ENCODE measurements around the gene GALNT2. TPM values are rescaled to one million over a fixed set of nuclear protein-coding genes. Genes with fewer than 3 reads are reported as not detected.

GALNT2 gene
- total and polyA plus RNA-seq, 12 donors = 9.7 to 35.1 (median 25.8) TPM

DNA sequence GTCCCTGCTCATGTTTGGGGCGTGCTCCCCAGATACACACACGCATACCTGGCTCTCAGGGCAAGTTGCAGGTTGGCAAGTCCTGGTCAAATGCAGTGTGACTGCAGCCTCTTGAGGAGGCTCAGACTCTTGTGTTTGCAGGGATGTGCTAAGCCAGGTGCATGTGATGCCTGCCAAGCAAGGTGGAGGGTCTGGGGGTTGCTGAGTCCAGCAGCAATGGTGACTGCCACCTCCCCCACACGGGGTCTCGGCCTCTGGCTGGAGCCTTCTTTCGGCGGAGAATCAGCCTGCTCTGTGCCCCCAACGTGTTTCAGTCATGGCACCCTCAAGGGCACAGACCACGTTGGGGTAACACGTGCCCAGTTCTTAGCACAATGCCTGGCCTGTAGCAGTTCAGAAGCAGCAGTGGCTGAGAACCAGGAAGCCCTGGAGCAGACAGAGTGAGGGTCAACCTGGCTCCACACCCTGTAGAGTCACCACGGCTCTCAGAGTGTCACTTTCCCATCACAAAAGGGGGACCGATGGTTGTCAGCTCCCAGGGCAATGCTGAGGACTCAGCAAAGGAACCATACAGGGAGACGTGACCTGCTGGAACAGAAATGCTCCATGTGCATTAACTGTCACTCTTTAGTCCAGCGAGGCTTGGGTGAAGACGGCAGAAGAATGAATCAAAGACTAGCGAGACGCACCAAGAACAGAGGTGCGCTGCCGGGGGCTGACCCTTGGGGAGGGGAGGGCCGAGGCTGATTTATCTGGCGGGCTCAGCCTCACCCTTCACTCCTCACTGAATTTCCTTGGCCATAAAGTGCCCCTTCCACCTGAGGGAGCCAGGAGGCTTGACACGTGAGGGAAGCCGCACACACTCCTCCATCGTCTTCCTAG, 250.1 kb downstream of the GALNT2 start:
- TF ChIP-seq, protein P1, sequence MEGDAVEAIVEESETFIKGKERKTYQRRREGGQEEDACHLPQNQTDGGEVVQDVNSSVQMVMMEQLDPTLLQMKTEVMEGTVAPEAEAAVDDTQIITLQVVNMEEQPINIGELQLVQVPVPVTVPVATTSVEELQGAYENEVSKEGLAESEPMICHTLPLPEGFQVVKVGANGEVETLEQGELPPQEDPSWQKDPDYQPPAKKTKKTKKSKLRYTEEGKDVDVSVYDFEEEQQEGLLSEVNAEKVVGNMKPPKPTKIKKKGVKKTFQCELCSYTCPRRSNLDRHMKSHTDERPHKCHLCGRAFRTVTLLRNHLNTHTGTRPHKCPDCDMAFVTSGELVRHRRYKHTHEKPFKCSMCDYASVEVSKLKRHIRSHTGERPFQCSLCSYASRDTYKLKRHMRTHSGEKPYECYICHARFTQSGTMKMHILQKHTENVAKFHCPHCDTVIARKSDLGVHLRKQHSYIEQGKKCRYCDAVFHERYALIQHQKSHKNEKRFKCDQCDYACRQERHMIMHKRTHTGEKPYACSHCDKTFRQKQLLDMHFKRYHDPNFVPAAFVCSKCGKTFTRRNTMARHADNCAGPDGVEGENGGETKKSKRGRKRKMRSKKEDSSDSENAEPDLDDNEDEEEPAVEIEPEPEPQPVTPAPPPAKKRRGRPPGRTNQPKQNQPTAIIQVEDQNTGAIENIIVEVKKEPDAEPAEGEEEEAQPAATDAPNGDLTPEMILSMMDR (IDR thresholded peaks at IDR 0.05) = no peak
- no peaks in the 10 kb centered on the region for H3K36me3 ChIP-seq
- DNase-seq = no peak
- no peak for ATAC-seq
- peaks cover 0 to 13% (median 5%) of the 10 kb centered on the region in 9 donors for H3K4me1 ChIP-seq
- WGBS, 2 donors = 86 to 87% methylated on average over 23 of the region's 23 CpGs
- intact Hi-C loops (cut with DNase I) = loop anchor here in 1 of 10 donors (10.0 kb wide), 1 partner anchor 1062 kb away; no protein-coding TSS in a partner anchor
- peaks cover 0 to 18% (median 5%) of the 10 kb centered on the region in 7 donors for H3K27me3 ChIP-seq
- H3K9me3 ChIP-seq = no peaks in the 10 kb centered on the region
- no peak overlapping the region for H3K4me3 ChIP-seq
- H3K27ac ChIP-seq = no peak overlapping the region

DNA sequence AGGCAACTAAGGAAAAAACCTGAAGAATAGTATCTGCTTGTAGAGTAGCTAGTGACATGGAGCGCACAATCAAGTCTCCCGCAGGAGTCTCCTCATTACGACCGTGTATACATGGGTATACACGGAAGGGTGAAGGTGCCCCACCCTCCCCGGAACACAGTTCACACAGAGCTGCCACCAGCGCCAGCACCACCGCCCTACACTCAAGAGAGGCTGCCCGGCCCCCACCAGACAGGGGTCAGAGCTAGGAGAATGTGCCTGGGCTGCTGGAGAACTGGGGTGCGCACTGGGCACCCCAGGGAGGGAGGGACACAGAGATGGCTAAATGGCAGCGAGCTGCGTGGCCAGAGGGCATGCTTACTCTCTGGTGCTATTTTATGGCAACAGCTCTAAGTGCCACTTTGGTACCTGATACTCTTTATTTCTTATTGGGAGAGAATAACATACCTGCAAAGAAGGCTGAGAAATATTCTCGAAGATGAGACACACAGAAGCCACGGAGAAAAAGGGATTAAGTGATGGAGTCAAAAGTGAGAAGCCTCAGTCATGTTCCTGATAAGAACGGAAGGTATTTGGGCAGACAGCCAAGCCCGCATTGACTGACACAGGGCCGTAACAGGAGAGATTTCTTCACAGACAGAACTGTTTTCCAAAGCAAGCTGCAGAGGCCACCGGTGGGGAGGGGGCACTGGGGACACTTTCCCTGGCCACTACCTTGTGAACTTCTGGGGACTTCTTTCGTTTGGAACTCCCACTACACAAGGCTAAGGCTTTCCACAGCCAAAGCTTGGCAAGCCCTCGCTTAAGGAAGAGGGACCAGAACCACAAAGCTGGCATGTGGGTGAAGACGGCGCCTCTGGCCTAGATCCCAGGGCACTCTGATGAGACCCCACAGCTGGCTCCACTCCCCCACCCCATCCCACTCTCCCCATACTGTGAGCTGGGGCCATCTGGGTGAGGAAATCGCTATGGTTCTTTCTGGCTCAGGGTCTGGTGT, 251.1 kb downstream of the GALNT2 start:
- Histone ChIP-seq H3K27me3 (peaks cover 0 to 16% (median 0%) of the 10 kb centered on the region in 7 donors), H3K36me3 (no peaks in the 10 kb centered on the region), H3K9me3 (no peaks in the 10 kb centered on the region), H3K4me1 (peaks cover 0 to 13% (median 6%) of the 10 kb centered on the region in 9 donors), H3K27ac (no peak overlapping the region), H3K4me3 (no peak overlapping the region)
- WGBS, 2 donors = 53 to 58% methylated on average over 23 of the region's 23 CpGs
- intact Hi-C loops (cut with DNase I) = loop anchor here in 1 of 10 donors (10.0 kb wide), 1 partner anchor 1063 kb away; no protein-coding TSS in a partner anchor
- TF ChIP-seq, protein P1 (IDR thresholded peaks at IDR 0.05) = no peak
- no peak for DNase-seq
- peak in 1 of 8 donors; percentile 19 for ATAC-seq

DNA sequence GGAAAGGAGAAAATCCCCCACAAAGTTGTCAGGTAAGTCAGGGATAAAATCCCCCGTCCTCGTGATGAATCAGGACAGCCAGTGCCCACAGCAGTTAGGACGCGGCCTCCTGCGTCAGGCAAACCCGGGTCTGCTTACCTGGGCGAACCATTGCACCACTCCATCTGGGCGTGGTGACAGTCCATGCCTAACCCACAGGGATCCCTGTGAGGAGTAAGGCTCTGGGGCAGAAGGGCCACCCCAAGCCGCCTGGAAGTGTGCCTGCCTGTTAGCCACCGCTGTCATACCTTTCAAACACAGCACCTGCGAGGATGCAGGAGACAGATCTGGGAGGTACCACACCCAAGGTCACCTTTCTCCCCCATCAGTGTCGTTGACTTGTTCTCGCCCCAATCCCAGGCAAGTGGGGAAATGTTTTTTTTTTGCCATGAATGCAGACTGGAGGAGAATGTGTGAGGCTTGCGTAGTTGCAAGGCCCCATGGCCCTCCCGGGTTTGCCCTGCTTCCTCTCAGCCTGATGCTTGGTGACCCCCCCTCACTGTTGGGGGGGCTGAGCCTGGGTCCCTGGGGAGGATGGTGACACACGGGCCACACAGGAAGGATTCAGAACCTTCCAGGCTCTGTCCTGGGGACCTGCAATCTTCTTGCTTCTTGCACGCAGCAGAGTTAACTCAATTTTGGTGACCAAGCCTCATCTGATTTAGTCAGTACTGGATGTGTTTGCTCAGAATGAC, 252.1 kb downstream of the GALNT2 start:
- TF ChIP-seq, protein P1 (IDR thresholded peaks at IDR 0.05) = no peak
- Histone ChIP-seq H3K9me3 (no peaks in the 10 kb centered on the region), H3K27ac (no peak overlapping the region), H3K4me3 (no peak overlapping the region), H3K27me3 (peaks cover 0 to 12% (median 0%) of the 10 kb centered on the region in 7 donors), H3K4me1 (peaks cover 0 to 13% (median 6%) of the 10 kb centered on the region in 9 donors), H3K36me3 (no peaks in the 10 kb centered on the region)
- ATAC-seq = no peak
- intact Hi-C loops (cut with DNase I) = loop anchor here in 1 of 10 donors (10.0 kb wide), 1 partner anchor 1064 kb away; no protein-coding TSS in a partner anchor
- no peak for DNase-seq
- 91 to 93% methylated on average over 17 of the region's 17 CpGs for WGBS, 2 donors

All from heart right ventricle (tissue), 16 donors.